Left lung (tissue), 10 donors: Measurements from ENCODE around the gene CDCA5. TPM values are rescaled to one million over a fixed set of nuclear protein-coding genes. Genes with fewer than 3 reads are reported as not detected.
A peak's percentile ranks its signal among the peaks of the same experiment; 100 is the strongest.

Experiments used
- ATAC-seq: fragments of 200-7000 bp; cut with Tn5 transposase; one replicate; pipeline ENCODE4 v1.9.1; 2020; ENCODE audit warnings: moderate library complexity
- DNase-seq, 4 donors: peaks; one replicate each; pipeline ENCODE4 v3.0.0-alpha.2; 2013 to 2020
- H3K27ac ChIP-seq, 2 donors: fragments of 200-600 bp; sonication (generic) in 1 of 2; one replicate each; pipeline versions ENCODE4 v1.5.0 to v1.8.0; 2020 to 2021
- H3K27me3 ChIP-seq, 2 donors: fragments of 200-600 bp; sonication (generic) in 1 of 2; one replicate each; pipeline versions ENCODE4 v1.5.0 to v1.8.0; 2020 to 2021
- H3K36me3 ChIP-seq, 2 donors: fragments of 200-600 bp; sonication (generic) in 1 of 2; one replicate each; pipeline versions ENCODE4 v1.5.0 to v1.8.0; 2020 to 2021
- H3K4me1 ChIP-seq, 2 donors: fragments of 200-600 bp; one replicate each; pipeline ENCODE4 v1.8.0; 2021
- H3K4me3 ChIP-seq, 2 donors: fragments of 200-600 bp; sonication (generic) in 1 of 2; one replicate each; pipeline versions ENCODE4 v1.5.0 to v1.8.0; 2020 to 2021; ENCODE audit warnings: mild to moderate bottlenecking in 1 of 2
- H3K9me3 ChIP-seq, 2 donors: fragments of 200-600 bp; sonication (generic) in 1 of 2; one replicate each; pipeline versions ENCODE4 v1.5.0 to v1.8.0; 2020 to 2021
- intact Hi-C, 2 donors: fragments of 100-400 bp; cut with DNase I; formaldehyde crosslinking; loops; one replicate each; pipeline versions ENCODE4 v1.11.2 to v1.14.2; 2022
- polyA plus RNA-seq, 6 donors: library from polyadenylated mRNA; unstranded; fragments of 120-200 nt; gene quantifications; one replicate each; pipeline ENCODE4 v1.2.1, GENCODE V29; 2013; ENCODE audit not compliant: insufficient read length in 6 of 6
- total RNA-seq, 2 donors: library from RNA; stranded (reverse); fragmentation: NEBNext Ultra II Directional; extraction: Animal tissue kit (Norgen Biotek cat#: 25700); gene quantifications; one replicate each; pipeline ENCODE4 v1.2.1, GENCODE V29; 2021
- TF ChIP-seq, protein P1 (sequence below), 2 donors: fragments of 200-600 bp; sonication (generic) in 1 of 2; IDR thresholded peaks; one replicate each; pipeline versions ENCODE4 v1.5.0 to v1.8.0; 2021; ENCODE audit warnings: antibody characterized with exemption in 2 of 2
- donor health status: DM: no; HTN: yes; CAD: no.
- donor health status: DM: no; HTN: no; CAD: no.

The CDCA5 gene
- total and polyA plus RNA-seq, 8 donors, result 7.1 to 27.9 (median 14.5) TPM

DNA sequence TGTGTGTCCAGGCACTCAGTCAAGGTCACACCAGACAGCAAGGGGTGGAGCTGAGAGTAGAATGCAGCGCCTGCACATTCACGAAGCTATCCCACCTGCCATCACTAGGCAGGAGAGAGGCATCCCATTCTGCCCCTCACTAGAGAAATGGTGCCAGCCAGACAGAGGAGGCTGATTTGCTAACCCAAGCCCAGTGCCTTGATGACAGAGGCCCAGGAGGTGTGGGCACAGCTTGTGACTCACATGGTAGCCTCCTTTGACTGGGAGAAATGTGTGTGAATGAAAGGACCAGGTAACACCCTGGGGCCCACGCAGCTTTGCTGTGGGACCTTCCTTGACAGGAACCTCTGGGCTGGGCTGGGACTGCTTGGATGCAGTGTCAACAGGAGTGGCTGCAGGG lies 20.3 kb downstream of the CDCA5 start:
- Histone ChIP-seq H3K9me3 (no peaks in the 10 kb centered on the region), H3K4me3 (no peak overlapping the region), H3K27ac (no peak overlapping the region), H3K4me1 (no peaks in the 10 kb centered on the region), H3K27me3 (no peaks in the 10 kb centered on the region), H3K36me3 (no peaks in the 10 kb centered on the region)
- DNase-seq (no peak), ATAC-seq (no peak)
- TF ChIP-seq, protein P1, sequence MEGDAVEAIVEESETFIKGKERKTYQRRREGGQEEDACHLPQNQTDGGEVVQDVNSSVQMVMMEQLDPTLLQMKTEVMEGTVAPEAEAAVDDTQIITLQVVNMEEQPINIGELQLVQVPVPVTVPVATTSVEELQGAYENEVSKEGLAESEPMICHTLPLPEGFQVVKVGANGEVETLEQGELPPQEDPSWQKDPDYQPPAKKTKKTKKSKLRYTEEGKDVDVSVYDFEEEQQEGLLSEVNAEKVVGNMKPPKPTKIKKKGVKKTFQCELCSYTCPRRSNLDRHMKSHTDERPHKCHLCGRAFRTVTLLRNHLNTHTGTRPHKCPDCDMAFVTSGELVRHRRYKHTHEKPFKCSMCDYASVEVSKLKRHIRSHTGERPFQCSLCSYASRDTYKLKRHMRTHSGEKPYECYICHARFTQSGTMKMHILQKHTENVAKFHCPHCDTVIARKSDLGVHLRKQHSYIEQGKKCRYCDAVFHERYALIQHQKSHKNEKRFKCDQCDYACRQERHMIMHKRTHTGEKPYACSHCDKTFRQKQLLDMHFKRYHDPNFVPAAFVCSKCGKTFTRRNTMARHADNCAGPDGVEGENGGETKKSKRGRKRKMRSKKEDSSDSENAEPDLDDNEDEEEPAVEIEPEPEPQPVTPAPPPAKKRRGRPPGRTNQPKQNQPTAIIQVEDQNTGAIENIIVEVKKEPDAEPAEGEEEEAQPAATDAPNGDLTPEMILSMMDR (IDR thresholded peaks at IDR 0.05), result no peak
- intact Hi-C loops, result no loop called here

DNA sequence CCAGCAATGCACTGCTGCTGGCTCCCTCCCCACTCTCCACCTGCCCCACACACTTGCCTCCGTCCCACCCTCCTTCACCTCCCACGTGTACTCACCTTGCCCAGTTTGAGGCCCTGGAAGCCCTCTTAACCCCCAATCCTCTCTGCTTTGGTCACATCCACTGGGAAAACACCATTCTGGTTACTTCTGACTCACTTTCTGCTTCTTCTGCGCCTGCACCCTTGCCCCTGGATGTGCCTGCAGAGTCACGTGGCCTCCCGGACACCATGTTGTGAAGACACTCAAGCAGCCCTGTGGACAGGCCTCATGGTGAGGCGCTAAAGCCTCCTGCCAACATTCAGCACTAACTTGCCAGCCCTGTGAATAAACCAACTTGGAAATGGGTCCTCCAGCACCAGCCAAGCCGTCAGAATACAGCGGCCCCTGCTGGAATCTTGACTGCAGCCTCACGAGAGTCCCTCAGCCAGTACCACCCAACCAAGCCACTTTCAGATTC lies 22.9 kb downstream of the CDCA5 start:
- no peaks in the 10 kb centered on the region for H3K27me3 ChIP-seq
- H3K4me1 ChIP-seq, result no peaks in the 10 kb centered on the region
- no peak for DNase-seq
- no peaks in the 10 kb centered on the region for H3K9me3 ChIP-seq
- intact Hi-C loops, result no loop called here
- no peak overlapping the region for H3K27ac ChIP-seq
- TF ChIP-seq, protein P1 (IDR thresholded peaks at IDR 0.05), result no peak
- H3K36me3 ChIP-seq, result no peaks in the 10 kb centered on the region
- H3K4me3 ChIP-seq, result no peak overlapping the region
- peak; percentile 67 for ATAC-seq

DNA sequence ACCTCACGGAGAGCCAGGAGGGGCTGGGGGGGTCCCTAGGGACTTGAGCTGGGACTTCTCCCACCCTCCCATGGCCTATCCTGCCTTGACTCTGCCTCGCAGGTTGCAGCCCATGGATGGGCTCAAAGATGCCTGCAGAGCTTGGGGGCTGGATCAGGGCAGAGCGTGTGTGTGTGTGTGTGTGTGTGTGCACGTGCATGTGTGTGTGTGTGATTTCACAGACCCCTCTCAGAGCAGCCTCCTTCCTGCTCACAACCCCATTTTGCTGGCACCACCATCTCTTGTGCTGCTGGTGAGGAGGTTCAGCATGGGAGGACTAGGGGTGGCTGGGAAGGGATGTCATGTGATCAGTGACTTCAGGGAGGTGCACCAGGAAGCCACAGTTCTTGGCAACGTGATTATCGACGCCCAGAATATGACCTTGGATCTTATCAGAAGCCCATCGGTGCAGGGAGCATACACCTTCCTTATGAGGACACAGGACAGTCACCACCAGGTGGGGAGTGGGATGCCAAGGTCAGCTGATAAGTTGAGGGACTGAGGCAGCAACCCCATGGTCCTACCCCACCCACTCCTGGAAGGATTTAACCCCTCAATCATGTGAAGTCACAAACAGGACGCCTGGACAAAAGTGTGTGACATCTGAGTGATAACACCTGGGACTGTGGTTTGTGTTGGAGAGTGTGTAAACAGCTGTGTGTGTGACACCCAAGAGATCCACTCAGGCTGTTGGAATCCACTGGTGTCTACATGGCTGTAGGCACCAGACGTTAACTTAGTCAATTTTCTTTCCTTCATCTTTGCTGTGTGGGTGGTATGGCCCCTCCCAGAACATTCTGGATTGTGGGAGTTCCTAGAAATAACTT lies 23.6 kb downstream of the CDCA5 start:
- Histone ChIP-seq H3K4me3 (no peak overlapping the region), H3K36me3 (no peaks in the 10 kb centered on the region), H3K27ac (no peak overlapping the region), H3K27me3 (no peaks in the 10 kb centered on the region), H3K4me1 (no peaks in the 10 kb centered on the region), H3K9me3 (no peaks in the 10 kb centered on the region)
- ATAC-seq, result no peak
- TF ChIP-seq, protein P1 (IDR thresholded peaks at IDR 0.05), result no peak
- intact Hi-C loops, result no loop called here
- no peak for DNase-seq

DNA sequence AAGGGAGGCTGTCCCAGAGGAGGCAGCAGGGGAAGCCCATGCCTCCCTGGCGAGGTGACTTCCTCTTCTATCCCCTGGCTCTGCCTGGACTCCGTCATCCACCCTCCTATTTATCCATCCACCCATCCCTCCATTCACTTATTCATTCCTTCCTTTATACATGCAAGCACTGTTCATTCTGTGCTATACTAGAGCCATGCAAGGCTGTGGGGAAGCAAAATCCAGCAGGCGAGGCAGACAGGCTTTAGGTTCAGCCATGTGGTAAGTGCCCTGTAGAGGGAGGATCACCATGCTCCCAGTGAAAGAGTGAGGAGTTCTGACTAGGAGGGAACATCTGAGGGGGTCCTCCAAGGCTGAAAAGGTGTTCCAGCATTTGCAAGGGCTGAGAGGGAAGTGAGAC lies 24.3 kb downstream of the CDCA5 start:
- H3K27me3 ChIP-seq, result no peaks in the 10 kb centered on the region
- DNase-seq (no peak), ATAC-seq (no peak)
- H3K4me1 ChIP-seq, result no peaks in the 10 kb centered on the region
- intact Hi-C loops, result no loop called here
- H3K36me3 ChIP-seq, result no peaks in the 10 kb centered on the region
- H3K27ac ChIP-seq, result no peak overlapping the region
- H3K4me3 ChIP-seq, result no peak overlapping the region
- H3K9me3 ChIP-seq, result no peaks in the 10 kb centered on the region
- TF ChIP-seq, protein P1 (IDR thresholded peaks at IDR 0.05), result no peak

DNA sequence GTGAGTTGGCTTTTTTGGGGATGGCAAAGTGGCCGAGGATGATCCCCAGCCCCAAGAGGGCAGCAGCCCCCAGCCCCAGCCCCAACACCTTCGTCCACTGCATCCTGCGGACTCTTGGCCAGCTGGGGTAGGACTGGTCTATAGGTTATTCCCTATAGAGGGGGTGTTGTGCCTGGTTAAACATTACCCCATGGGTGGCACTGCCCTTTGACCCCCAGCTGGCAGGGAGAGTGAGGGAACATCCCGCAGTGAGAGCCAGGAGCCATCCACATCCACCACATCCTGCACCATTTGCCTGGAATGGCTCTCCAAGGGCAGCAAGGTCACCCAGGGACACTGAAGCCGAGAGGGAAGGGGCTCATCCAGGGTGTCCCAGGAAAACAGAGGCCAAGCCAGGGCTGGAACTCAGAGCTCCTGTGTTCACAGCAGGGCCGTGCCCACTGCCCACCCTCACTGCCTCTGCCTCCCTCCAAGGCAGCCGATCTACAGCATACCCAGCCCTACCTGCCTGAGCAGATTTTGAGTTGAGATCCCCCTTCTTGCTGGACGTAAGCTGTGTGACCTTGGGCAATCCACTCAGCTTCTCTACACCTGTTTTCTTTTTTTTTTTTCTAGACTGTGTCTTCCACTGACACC lies 25.3 kb downstream of the CDCA5 start, which contains the start of gene NAALADL1:
Gene NAALADL1, minus strand, starts transcription at position 135 of the 636 bp plus-strand sequence. Its CDS starts 32 bp downstream, at position 103.
- TF ChIP-seq, protein P1 (IDR thresholded peaks at IDR 0.05), result no peak
- intact Hi-C loops, result no loop called here
- H3K4me1 ChIP-seq, result no peaks in the 10 kb centered on the region
- no peaks in the 10 kb centered on the region for H3K27me3 ChIP-seq
- ATAC-seq (no peak), DNase-seq (no peak)
- H3K4me3 ChIP-seq, result no peak within 1 kb of the TSS
- H3K36me3 ChIP-seq, result no peaks in the 10 kb centered on the region
- H3K9me3 ChIP-seq, result no peaks in the 10 kb centered on the region
- no peak within 1 kb of the TSS for H3K27ac ChIP-seq
